Keratinocyte (primary cell): ENCODE data around the gene TECR.

Source experiments
- CTCF ChIP-seq, 3 experiments: IDR thresholded peaks in 1 of 3; conservative IDR thresholded peaks in 1 of 3; optimal IDR thresholded peaks in 1 of 3; 2 replicates in 2 of 3; 3 replicates in 1 of 3; pipeline versions ENCODE3 to v1.5.1; 2011; ENCODE audit warnings: low read length in 3 of 3, mild to moderate bottlenecking in 3 of 3, moderate library complexity in 2 of 3, control low read depth in 1 of 3, inconsistent platforms in 1 of 3; ENCODE audit not compliant: insufficient read depth in 2 of 3; ENCODE audit errors: extremely low read depth in 1 of 3
- EZH2 ChIP-seq: IDR thresholded peaks from one replicate; pipeline ENCODE4 v1.6.1; 2012; ENCODE audit warnings: inconsistent platforms, mild to moderate bottlenecking, low read length, moderate library complexity

- TF ChIP-seq CTCF (optimal IDR thresholded peaks at IDR 0.05 in 1 of 3, IDR thresholded peaks at IDR 0.05 in 1 of 3, conservative IDR thresholded peaks at IDR 0.05 in 1 of 3; ENCODE audit: extremely low read depth in 1 of 3, insufficient read depth in 2 of 3, low read length in 3 of 3) = no peak
- no peak for TF ChIP-seq EZH2
These were observed 26.7 kb downstream of the TECR start for GRCh38 chr19:14555918-14556661.
